GDM1 (cell line): ENCODE results near the gene C6orf132.
"Not testable (repeated sequence)": the region's sequence is repeated elsewhere in the genome, so short reads cannot be mapped to it uniquely, and the experiment has no call there.

Source experiments
- DNase-seq: peaks from one replicate; lab custom pipeline; 2025; lab: John Stamatoyannopoulos, UW

The C6orf132 gene

DNA sequence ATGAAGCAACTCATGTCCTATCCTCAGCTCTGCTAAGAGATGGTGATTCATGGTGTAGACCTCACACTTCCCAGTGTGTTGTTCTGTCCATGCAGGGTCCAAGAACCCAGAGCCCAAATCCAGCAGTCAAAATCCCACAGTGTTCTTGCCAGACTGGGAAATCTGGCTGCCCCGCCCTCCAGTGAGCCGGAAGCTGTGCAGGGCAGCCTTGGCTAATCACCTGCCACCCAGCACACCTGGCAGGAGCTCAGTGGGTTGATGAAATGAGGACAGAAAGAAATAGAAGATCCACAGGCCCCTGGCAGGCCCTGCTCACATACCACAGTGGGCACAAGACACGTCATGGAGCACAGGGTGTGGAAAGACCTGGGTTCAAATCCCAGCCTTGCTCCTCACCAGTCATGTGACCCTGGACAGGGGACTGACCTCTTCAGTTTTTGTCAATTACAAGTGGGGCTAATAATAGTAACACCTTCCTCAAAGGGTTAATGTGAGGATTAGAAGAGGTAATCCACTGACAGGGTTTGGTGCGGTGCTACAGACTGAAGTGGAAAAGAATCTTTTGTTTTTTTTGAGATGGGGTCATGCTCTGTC, 17.1 kb upstream of the C6orf132 start:
- no peak for DNase-seq

GRCh38 chr6:42158631-42159030, 16.2 kb upstream of the C6orf132 start:
- DNase-seq: no peak

- no peak for DNase-seq
Measured at GRCh38 chr6:42158011-42158410, 15.6 kb upstream of the C6orf132 start.

DNA sequence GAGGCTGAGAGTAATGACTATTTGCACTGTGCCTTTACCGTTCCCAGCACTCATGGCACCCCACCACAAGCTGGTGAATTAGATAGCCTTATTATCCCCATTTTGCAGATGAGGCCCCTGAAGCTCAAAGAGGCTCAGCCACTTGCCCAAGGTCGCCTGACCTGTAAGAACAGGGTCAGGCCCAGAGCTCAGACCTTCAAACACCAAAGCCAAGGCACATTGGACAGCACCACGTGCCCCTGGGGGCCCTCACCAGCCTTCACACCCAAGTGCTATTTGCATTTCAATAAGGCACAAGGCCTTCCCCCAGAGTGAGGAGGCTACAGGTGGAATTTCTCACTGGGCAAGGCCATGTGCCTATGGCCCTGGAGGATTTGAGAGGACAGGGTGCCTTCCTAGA, 14.2 kb upstream of the C6orf132 start:
- no peak for DNase-seq

- no peak for DNase-seq
Measured at GRCh38 chr6:42155293-42155692, 12.9 kb upstream of the C6orf132 start.

- no peak for DNase-seq
Measured at GRCh38 chr6:42154461-42155209, 12.2 kb upstream of the C6orf132 start.

GRCh38 chr6:42153921-42154320, 11.5 kb upstream of the C6orf132 start:
- DNase-seq: no peak

- not testable (repeated sequence) for DNase-seq
Measured at GRCh38 chr6:42152528-42153213, 10.3 kb upstream of the C6orf132 start.

GRCh38 chr6:42152024-42152423, 9.6 kb upstream of the C6orf132 start:
- no peak for DNase-seq

DNA sequence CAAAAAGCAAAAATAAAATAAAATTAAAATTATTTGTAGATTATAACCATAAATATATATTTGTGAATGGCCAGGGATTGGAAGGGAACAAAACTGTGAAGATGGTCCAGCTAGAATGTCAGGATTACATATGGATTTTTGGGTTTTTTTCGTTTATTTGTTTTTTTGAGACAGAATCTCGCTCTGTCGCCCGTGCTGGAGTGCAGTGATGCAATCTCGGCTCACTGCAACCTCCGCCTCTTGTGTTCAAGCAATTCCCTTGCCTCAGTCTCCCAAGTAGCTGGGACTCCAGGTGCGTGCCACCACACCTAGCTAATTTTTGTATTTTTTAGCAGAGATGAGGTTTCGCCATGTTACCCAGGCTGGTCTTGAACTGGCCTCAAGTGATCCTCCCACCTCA, 7.8 kb upstream of the C6orf132 start:
- no peak for DNase-seq

DNA sequence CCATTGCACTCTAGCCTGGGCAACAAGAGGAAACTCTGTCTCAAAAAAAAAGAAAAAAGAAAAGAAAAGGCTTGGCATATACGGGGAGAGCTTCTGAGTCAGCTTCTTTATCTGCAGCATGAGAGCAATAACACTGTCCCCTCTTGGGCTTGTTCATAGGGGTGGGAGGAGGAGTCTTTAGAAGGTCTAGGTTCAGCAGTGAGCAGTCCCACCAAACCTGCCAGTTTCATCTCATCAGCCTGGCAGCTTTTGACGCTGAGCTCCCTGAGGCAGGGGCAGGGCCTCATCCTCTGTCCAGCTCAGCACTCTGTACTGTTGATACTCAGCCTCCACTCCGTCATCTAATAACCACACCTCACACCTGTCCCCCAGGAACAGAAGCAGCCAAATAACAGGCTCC, 5.6 kb upstream of the C6orf132 start:
- DNase-seq: no peak

- no peak for DNase-seq
Measured at GRCh38 chr6:42147138-42147562, 4.7 kb upstream of the C6orf132 start.

GRCh38 chr6:42141603-42142117, 760 bp downstream of the C6orf132 start:
- DNase-seq: no peak

GRCh38 chr6:42140756-42141602, 1.4 kb downstream of the C6orf132 start:
- no peak for DNase-seq

- DNase-seq: peak; percentile 76
Measured at GRCh38 chr6:42140032-42140431, 2.4 kb downstream of the C6orf132 start.

- DNase-seq: no peak
Measured at GRCh38 chr6:42138630-42139619, 3.5 kb downstream of the C6orf132 start.

- no peak for DNase-seq
Measured at GRCh38 chr6:42138190-42138589, 4.2 kb downstream of the C6orf132 start.

- no peak for DNase-seq
Measured at GRCh38 chr6:42137194-42137753, 5.1 kb downstream of the C6orf132 start.

DNA sequence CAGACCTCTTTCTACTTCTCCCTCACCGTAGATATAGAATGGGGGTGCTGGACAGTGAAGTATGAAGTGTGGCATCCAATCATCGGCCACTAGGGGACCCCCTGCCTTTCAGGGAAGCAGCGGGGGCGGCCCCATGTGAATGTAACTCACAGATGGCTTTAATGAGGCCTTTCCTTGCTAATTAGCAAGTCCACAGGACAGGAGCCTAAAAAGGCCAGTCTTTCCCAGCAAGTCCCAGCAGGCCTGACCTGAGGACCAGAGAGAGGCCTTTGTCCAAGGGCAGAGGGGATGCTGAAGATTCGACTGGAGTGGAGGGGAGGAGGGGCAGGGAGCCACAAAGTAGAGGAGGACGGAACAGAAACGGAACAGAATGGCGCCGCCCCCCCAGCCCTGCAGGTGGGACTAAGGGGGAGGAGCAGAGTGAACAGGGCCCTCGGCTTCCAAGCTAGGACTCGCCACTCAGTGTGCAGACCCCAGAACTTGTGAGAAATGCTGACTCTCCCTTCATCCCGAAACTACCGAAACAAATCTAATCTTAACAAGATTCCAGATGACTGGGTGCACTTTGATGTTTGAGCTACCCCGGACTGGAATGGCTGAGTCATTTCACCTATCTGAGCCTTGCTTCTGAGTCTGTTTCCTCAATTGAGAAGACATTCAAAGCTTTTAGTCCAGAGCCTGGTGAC, 5.8 kb downstream of the C6orf132 start:
- DNase-seq: no peak

DNA sequence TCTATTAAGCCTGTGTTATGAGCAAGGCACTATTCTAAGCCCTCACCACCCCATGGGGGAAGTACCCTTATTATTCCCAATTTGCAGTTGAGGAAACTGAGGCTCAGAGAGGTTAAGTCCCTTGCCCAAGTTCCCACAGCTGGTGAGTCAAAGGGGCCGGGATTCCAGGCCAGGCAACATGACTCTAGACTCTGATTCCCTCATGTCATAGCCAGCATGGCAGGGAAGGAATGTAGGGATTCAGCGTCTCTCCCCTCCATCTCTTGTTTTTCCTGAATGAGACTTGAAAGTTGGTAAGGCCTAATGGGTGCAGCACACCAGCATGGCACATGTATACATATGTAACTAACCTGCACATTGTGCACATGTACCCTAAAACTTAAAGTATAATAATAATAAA, 6.7 kb downstream of the C6orf132 start:
- DNase-seq: no peak
